ENCODE data around the gene DEPP1.

Gene DEPP1

GRCh38 chr10:44993226-44993921 lies 14.8 kb upstream of the DEPP1 start:
- DNase-seq (ENCODE audit: low read depth) = no peak

GRCh38 chr10:44992732-44993225 lies 14.2 kb upstream of the DEPP1 start:
- DNase-seq (ENCODE audit: low read depth) = no peak

- DNase-seq (ENCODE audit: low read depth) = no peak
These were observed 13.6 kb upstream of the DEPP1 start for GRCh38 chr10:44992070-44992731.

- no peak for DNase-seq (ENCODE audit: low read depth)
These were observed 13.0 kb upstream of the DEPP1 start for GRCh38 chr10:44991571-44991970.

- no peak for DNase-seq (ENCODE audit: low read depth)
These were observed 12.4 kb upstream of the DEPP1 start for GRCh38 chr10:44990965-44991364.

GRCh38 chr10:44990302-44990655 lies 11.7 kb upstream of the DEPP1 start:
- DNase-seq (ENCODE audit: low read depth) = no peak

GRCh38 chr10:44989597-44990301 lies 11.1 kb upstream of the DEPP1 start:
- DNase-seq (ENCODE audit: low read depth) = no peak

- no peak for DNase-seq (ENCODE audit: low read depth)
These were observed 10.5 kb upstream of the DEPP1 start for GRCh38 chr10:44988957-44989585.

GRCh38 chr10:44986670-44987069 lies 8.1 kb upstream of the DEPP1 start:
- no peak for DNase-seq (ENCODE audit: low read depth)

GRCh38 chr10:44986179-44986578 lies 7.6 kb upstream of the DEPP1 start:
- DNase-seq (ENCODE audit: low read depth) = no peak

- DNase-seq (ENCODE audit: low read depth) = no peak
These were observed 6.6 kb upstream of the DEPP1 start for GRCh38 chr10:44985175-44985681.

GRCh38 chr10:44984671-44985101 lies 6.1 kb upstream of the DEPP1 start:
- DNase-seq (ENCODE audit: low read depth) = no peak

- DNase-seq (ENCODE audit: low read depth) = no peak
These were observed 5.3 kb upstream of the DEPP1 start for GRCh38 chr10:44983895-44984278.

- DNase-seq (ENCODE audit: low read depth) = no peak
These were observed 4.7 kb upstream of the DEPP1 start for GRCh38 chr10:44983066-44983894.

- DNase-seq (ENCODE audit: low read depth) = no peak
These were observed 3.9 kb upstream of the DEPP1 start for GRCh38 chr10:44982496-44982895.

GRCh38 chr10:44982114-44982460 lies 3.5 kb upstream of the DEPP1 start:
- DNase-seq (ENCODE audit: low read depth) = no peak

GRCh38 chr10:44981172-44982113 lies 2.8 kb upstream of the DEPP1 start:
- DNase-seq (ENCODE audit: low read depth) = no peak

GRCh38 chr10:44980309-44981171 lies 1.9 kb upstream of the DEPP1 start:
- DNase-seq (ENCODE audit: low read depth) = no peak

Data from stimulated activated CD8-positive, alpha-beta memory T cell treated with anti-CD3 and anti-CD28 coated beads, Interleukin-12 subunit alpha, Interleukin-12 subunit beta, amount 100 ng/mL, for 4 hours (primary cell).